Heart left ventricle (tissue), 16 donors: ENCODE results near the gene NUAK1. TPM values are rescaled to one million over a fixed set of nuclear protein-coding genes. Genes with fewer than 3 reads are reported as not detected.
A peak's percentile ranks its signal among the peaks of the same experiment; 100 is the strongest.

Experiments
- ATAC-seq, 4 donors: fragments of 200-7000 bp; cut with Tn5 transposase; one replicate each; pipeline ENCODE4 v1.9.1; 2020 to 2022; ENCODE audit warnings: moderate library complexity in 4 of 4, mild to moderate bottlenecking in 3 of 4, moderate number of reproducible peaks in 1 of 4
- DNase-seq, 5 donors: peaks; one replicate each; pipeline ENCODE4 v3.0.0-alpha.2; 2020
- H3K27ac ChIP-seq, 12 donors: fragments of 200-600 bp; sonication (generic) in 4 of 12; one replicate each; pipeline versions ENCODE4 v1.5.0 to v1.8.0; 2016 to 2022; ENCODE audit warnings: mild to moderate bottlenecking in 2 of 12
- H3K27me3 ChIP-seq, 9 donors: fragments of 200-600 bp; sonication (generic) in 2 of 9; one replicate each; pipeline versions ENCODE4 v1.5.1 to v1.8.0; 2016 to 2022; ENCODE audit warnings: mild to moderate bottlenecking in 3 of 9
- H3K36me3 ChIP-seq, 9 donors: fragments of 200-600 bp; sonication (generic) in 2 of 9; one replicate each; pipeline versions ENCODE4 v1.5.0 to v1.8.0; 2018 to 2022; ENCODE audit warnings: mild to moderate bottlenecking in 2 of 9
- H3K4me1 ChIP-seq, 12 donors: fragments of 200-600 bp; sonication (generic) in 4 of 12; one replicate each; pipeline versions ENCODE4 v1.5.0 to v1.8.0; 2016 to 2022; ENCODE audit warnings: mild to moderate bottlenecking in 3 of 12
- H3K4me3 ChIP-seq, 12 donors: fragments of 200-600 bp; sonication (generic) in 4 of 12; one replicate each; pipeline versions ENCODE4 v1.5.0 to v1.8.0; 2017 to 2022; ENCODE audit warnings: mild to moderate bottlenecking in 9 of 12, moderate library complexity in 4 of 12
- H3K9me3 ChIP-seq, 12 donors: fragments of 200-600 bp; sonication (generic) in 4 of 12; one replicate each; pipeline versions ENCODE4 v1.5.0 to v1.8.0; 2016 to 2022; ENCODE audit warnings: mild to moderate bottlenecking in 1 of 12
- CTCF ChIP-seq, 12 donors: fragments of 200-600 bp; sonication (generic) in 4 of 12; IDR thresholded peaks; one replicate each; pipeline versions ENCODE4 v1.5.0 to v1.8.0; 2018 to 2022; ENCODE audit warnings: antibody characterized with exemption in 12 of 12, mild to moderate bottlenecking in 5 of 12
- POLR2A ChIP-seq, 2 donors: fragments of 450-650 bp; IDR thresholded peaks; one replicate each; pipeline ENCODE4 v1.6.1; 2017; ENCODE audit warnings: antibody characterized with exemption in 2 of 2, mild to moderate bottlenecking in 2 of 2, moderate library complexity in 2 of 2
- WGBS, 4 donors: extraction: QIAGEN DNeasy Blood & Tissue Kit in 2 of 4; methylation state at CpG; one replicate each; pipeline versions ENCODE4 v1.1.5 to v1.1.7; 2013 to 2018; 5-methylcytosine and 5-hydroxymethylcytosine counted together
- intact Hi-C, 10 donors: fragments of 100-400 bp; cut with DNase I; formaldehyde crosslinking; loops; one replicate each; pipeline versions ENCODE4 v1.11.1 to v1.14.2; 2022
- polyA plus RNA-seq, 2 donors: library from polyadenylated mRNA; stranded (reverse); fragments of 200-250 nt; gene quantifications; one replicate each; pipeline ENCODE4 v1.2.3, GENCODE V29; 2013
- total RNA-seq, 9 donors: library from RNA; depleted of rRNA in 2 of 9; stranded (reverse); fragments of >200 nt in 2 of 9; fragmentation: NEBNext Ultra II Directional in 3 of 9; extraction: Animal tissue kit (Norgen Biotek cat#: 25700) in 3 of 9; gene quantifications; one replicate each; pipeline versions ENCODE4 v1.1.0 to v1.2.4, GENCODE V29; 2016 to 2023
- donor health status: ischemic (EF 13 %, LVEDD 7.1; RV severe dilation, severe dysfunction).
- donor health status: healthy with polysubstance abuse.
- donor health status: DM: no; HTN: yes; CAD: no.
- donor health status: DM: no; HTN: no; CAD: no.
- donor health status: ischemic (EF 25% LVEDD 6.9; RV normal size, moderate dysfunction).
- donor health status: ischemic (EF 25% LVEDD 5.7; RV mildly dilated, moderate dysfunction).
- donor health status: healthy.
- donor health status: DM: yes; HTN: yes; CAD: no.
- donor health status: ischemic (EF 35%, LVEDD 5.7; RV mildly dilated, moderate dysfunction).
- donor health status: nonischemic (EF 11% LVEDD 7.7; RV severe dilation, severe dysfunction).
- donor health status: DM: yes; HTN: yes; CAD: no.
- donor health status: PGD.
- donor health status: ischemic (EF 29% LVEDD 5.4; RV normal size, mild dysfunction).
- donor health status: nonischemic (EF 23%, LVEDD 6.1; RV moderate dilation, normal function).

Gene NUAK1
- total and polyA plus RNA-seq, 11 donors: 10.5 to 50.7 (median 39.4) TPM

- WGBS, 4 donors: 72 to 80% (median 77%) methylated on average over 6 of the region's 6 CpGs
- no peak for ATAC-seq
- Histone ChIP-seq H3K4me3 (no peak overlapping the region), H3K9me3 (no peaks in the 10 kb centered on the region), H3K36me3 (peaks cover 0 to 13% (median 0%) of the 10 kb centered on the region in 9 donors), H3K27ac (peak overlapping the region in 9 of 12 donors; percentile 1 to 91 (median 81)), H3K27me3 (no peaks in the 10 kb centered on the region), H3K4me1 (peaks cover 8 to 100% (median 76%) of the 10 kb centered on the region in 12 donors)
- intact Hi-C loops: loop anchor here in 3 of 10 donors (5.0 kb wide), 2 partner anchors 34 to 44 kb away; partner anchors contain the start of gene NUAK1 (in 2 of the 3)
- no peak for DNase-seq
- no peak for TF ChIP-seq POLR2A (IDR thresholded peaks at IDR 0.05)
- TF ChIP-seq CTCF (IDR thresholded peaks at IDR 0.05): no peak
These were observed 45.5 kb downstream of the NUAK1 start for GRCh38 chr12:106093246-106093645.

- Histone ChIP-seq H3K4me3 (no peak overlapping the region), H3K9me3 (no peaks in the 10 kb centered on the region), H3K27me3 (no peaks in the 10 kb centered on the region), H3K36me3 (peaks cover 0 to 15% (median 3%) of the 10 kb centered on the region in 9 donors), H3K27ac (peak overlapping the region; percentile 66 to 91 (median 84)), H3K4me1 (peaks cover 8 to 93% (median 61%) of the 10 kb centered on the region in 12 donors)
- WGBS, 4 donors: 73 to 80% (median 78%) methylated on average over 6 of the region's 6 CpGs
- no peak for ATAC-seq
- no peak for DNase-seq
- TF ChIP-seq CTCF (IDR thresholded peaks at IDR 0.05) (no peak), POLR2A (IDR thresholded peaks at IDR 0.05) (no peak)
- intact Hi-C loops: loop anchor here in 3 of 10 donors (5.0 kb wide), 2 partner anchors 36 to 46 kb away; partner anchors contain the start of gene NUAK1 (in 2 of the 3)
These were observed 47.3 kb downstream of the NUAK1 start for GRCh38 chr12:106091446-106091820.

- Histone ChIP-seq H3K9me3 (no peaks in the 10 kb centered on the region), H3K4me3 (no peak overlapping the region), H3K36me3 (peaks cover 0 to 21% (median 10%) of the 10 kb centered on the region in 9 donors), H3K4me1 (peaks cover 8 to 87% (median 56%) of the 10 kb centered on the region in 12 donors), H3K27ac (peak overlapping the region; percentile 66 to 91 (median 84)), H3K27me3 (no peaks in the 10 kb centered on the region)
- TF ChIP-seq CTCF (IDR thresholded peaks at IDR 0.05) (no peak), POLR2A (IDR thresholded peaks at IDR 0.05) (no peak)
- peak; percentile 85 to 91 (median 90) for ATAC-seq
- WGBS, 4 donors: 45 to 56% (median 48%) methylated on average over 10 of the region's 10 CpGs
- peak in 4 of 5 donors; percentile 71 to 80 (median 73) for DNase-seq
- intact Hi-C loops: loop anchor here in 3 of 10 donors (5.0 kb wide), 2 partner anchors 36 to 46 kb away; partner anchors contain the start of gene NUAK1 (in 2 of the 3)
These were observed 47.9 kb downstream of the NUAK1 start for GRCh38 chr12:106090591-106091445.

- intact Hi-C loops: loop anchor here in 4 of 10 donors (5.0 kb wide), 2 partner anchors 37 to 47 kb away; partner anchors contain the start of gene NUAK1 (in 2 of the 4)
- WGBS, 4 donors: 71 to 82% (median 79%) methylated on average over 3 of the region's 3 CpGs
- Histone ChIP-seq H3K27me3 (no peaks in the 10 kb centered on the region), H3K9me3 (no peaks in the 10 kb centered on the region), H3K27ac (peak overlapping the region; percentile 66 to 91 (median 84)), H3K4me3 (no peak overlapping the region), H3K36me3 (peaks cover 0 to 30% (median 10%) of the 10 kb centered on the region in 9 donors), H3K4me1 (peaks cover 8 to 81% (median 51%) of the 10 kb centered on the region in 12 donors)
- TF ChIP-seq POLR2A (IDR thresholded peaks at IDR 0.05) (no peak), CTCF (IDR thresholded peaks at IDR 0.05) (no peak)
- DNase-seq: no peak
- ATAC-seq: no peak
These were observed 48.8 kb downstream of the NUAK1 start for GRCh38 chr12:106089935-106090334.
